Measurements from ENCODE around the gene BAX. TPM values are rescaled to one million over a fixed set of nuclear protein-coding genes. Genes with fewer than 3 reads are reported as not detected.

The BAX gene
- polyA plus RNA-seq, 1 of the 3 experiments (the other 2 are of a cell fraction), result 640 TPM

DNA sequence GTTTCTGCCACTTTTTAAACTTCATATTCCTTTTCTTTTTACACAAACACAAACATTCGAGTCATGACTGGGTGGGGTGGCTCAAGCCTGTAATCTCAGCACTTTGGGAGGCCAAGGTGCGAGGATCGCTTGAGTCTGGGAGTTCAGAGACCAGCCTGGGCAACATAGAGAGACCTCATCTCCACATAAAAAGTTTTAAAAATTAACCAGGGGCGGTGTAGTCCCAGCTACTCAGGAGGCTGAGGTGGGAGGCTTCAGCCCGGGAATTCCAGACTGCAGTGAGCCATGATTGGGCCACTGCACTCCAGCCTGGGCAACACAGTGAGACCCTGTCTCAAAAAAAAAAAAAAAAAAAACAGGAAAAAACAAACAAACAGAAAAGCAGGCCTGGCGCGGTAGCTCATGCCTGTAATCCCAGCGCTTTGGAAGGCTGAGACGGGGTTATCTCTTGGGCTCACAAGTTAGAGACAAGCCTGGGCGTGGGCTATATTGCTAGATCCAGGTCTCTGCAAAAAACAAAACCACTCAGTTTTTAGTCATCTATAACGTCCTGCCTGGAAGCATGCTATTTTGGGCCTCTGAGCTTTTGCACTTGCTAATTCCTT, 583 bp upstream of the BAX start:
- Histone ChIP-seq H3K9ac (peak overlapping the region; percentile 97; the same call in 1 of the 2 replicates), H3K27me3 (ENCODE audit: insufficient read depth) (no peaks in the 10 kb centered on the region), H3K27ac (ENCODE audit: low read depth in 2 of 2, low read length in 1 of 2) (peak overlapping the region; percentile 83), H3K79me2 (ENCODE audit: insufficient read depth) (peaks cover 41% of the 10 kb centered on the region), H3K9me3 (no peaks in the 10 kb centered on the region), H3K36me3 (replicated peaks in 1 of 2; ENCODE audit: control insufficient read depth in 1 of 2, insufficient read depth in 2 of 2, low read length in 1 of 2) (peaks cover 8 to 27% of the 10 kb centered on the region in 2 experiments), H2AFZ (ENCODE audit: low read depth) (peak overlapping the region; percentile 100), H3F3A (replicated peaks; ENCODE audit: insufficient read depth) (peaks cover 8% of the 10 kb centered on the region), H3K9me2 (no peaks in the 10 kb centered on the region), H3K4me2 (peak overlapping the region; percentile 92), H3K4me3 (ENCODE audit: low read depth in 2 of 2, low read length in 1 of 2) (peak overlapping the region; percentile 76 to 80), H4K20me1 (ENCODE audit: insufficient read depth) (no peaks in the 10 kb centered on the region), H3K4me1 (ENCODE audit: control insufficient read depth in 1 of 2, insufficient read depth in 2 of 2, low read depth in 1 of 2, low read length in 1 of 2) (peaks cover 8 to 10% of the 10 kb centered on the region in 2 experiments; a peak in 2 of 4 replicates)
- WGBS (ENCODE audit: low lambda C conversion rate), result 66% methylated on average over 11 of the region's 11 CpGs
- POLR2A ChIA-PET, result interaction anchor here (0.6 to 1.6 kb wide), 6 partner anchors 10 to 82 kb away, joined by 3 to 11 read pairs (median 4); partner anchors contain the start of genes DHDH, NUCB1 and PPP1R15A
- CTCF ChIA-PET, result interaction anchor here (0.7 to 2.6 kb wide), 6 partner anchors 16 to 308 kb away, joined by 3 to 7 read pairs (median 3); partner anchors contain the start of genes CA11 and HSD17B14
- TF ChIP-seq MXI1 (IDR thresholded peaks at IDR 0.05; ENCODE audit: low read depth, low read length) (no peak), MEF2A (IDR thresholded peaks at IDR 0.05; ENCODE audit: borderline replicate concordance, low read depth) (no peak), GABPA (IDR thresholded peaks at IDR 0.05; ENCODE audit: low read depth) (no peak), JUND (IDR thresholded peaks at IDR 0.05) (0 out of 2 replicates have a peak, but pooled peaks have one; percentile 5)
- TF ChIP-seq, protein P1, sequence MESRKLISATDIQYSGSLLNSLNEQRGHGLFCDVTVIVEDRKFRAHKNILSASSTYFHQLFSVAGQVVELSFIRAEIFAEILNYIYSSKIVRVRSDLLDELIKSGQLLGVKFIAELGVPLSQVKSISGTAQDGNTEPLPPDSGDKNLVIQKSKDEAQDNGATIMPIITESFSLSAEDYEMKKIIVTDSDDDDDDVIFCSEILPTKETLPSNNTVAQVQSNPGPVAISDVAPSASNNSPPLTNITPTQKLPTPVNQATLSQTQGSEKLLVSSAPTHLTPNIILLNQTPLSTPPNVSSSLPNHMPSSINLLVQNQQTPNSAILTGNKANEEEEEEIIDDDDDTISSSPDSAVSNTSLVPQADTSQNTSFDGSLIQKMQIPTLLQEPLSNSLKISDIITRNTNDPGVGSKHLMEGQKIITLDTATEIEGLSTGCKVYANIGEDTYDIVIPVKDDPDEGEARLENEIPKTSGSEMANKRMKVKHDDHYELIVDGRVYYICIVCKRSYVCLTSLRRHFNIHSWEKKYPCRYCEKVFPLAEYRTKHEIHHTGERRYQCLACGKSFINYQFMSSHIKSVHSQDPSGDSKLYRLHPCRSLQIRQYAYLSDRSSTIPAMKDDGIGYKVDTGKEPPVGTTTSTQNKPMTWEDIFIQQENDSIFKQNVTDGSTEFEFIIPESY (IDR thresholded peaks at IDR 0.05; ENCODE audit: borderline replicate concordance, low read depth), result no peak
- TF ChIP-seq, protein P2, sequence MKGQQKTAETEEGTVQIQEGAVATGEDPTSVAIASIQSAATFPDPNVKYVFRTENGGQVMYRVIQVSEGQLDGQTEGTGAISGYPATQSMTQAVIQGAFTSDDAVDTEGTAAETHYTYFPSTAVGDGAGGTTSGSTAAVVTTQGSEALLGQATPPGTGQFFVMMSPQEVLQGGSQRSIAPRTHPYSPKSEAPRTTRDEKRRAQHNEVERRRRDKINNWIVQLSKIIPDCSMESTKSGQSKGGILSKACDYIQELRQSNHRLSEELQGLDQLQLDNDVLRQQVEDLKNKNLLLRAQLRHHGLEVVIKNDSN (IDR thresholded peaks at IDR 0.05; ENCODE audit: borderline replicate concordance, low read depth), result no peak
- no peak for DNase-seq

DNA sequence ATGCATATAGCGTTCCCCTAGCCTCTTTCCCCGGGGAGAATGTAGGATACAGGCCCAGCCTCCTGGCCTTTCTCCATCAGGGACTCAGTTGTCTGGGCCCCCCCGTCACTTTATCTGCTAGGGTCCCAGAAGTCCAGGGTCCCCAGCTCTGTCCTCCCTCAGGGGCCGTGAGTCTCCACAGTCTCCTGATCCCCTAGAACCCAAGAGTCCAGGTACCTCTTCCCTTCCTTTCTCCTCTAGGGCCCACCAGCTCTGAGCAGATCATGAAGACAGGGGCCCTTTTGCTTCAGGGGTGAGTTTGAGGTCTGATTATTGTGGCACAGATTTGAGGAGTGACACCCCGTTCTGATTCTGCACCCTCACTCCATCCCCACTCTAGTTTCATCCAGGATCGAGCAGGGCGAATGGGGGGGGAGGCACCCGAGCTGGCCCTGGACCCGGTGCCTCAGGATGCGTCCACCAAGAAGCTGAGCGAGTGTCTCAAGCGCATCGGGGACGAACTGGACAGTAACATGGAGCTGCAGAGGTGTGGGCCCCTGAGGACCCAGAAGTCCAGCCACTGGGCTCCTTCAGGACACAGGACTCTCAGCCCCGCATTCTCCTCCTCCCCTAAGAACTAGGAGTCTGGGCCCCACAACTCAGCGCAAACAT, 758 bp downstream of the BAX start:
- Histone ChIP-seq H3K79me2 (ENCODE audit: insufficient read depth) (peaks cover 41% of the 10 kb centered on the region), H3K9me3 (no peaks in the 10 kb centered on the region), H3K4me3 (ENCODE audit: low read depth in 2 of 2, low read length in 1 of 2) (peak overlapping the region; percentile 76 to 80), H2AFZ (ENCODE audit: low read depth) (no peak overlapping the region), H3K9ac (peak overlapping the region; percentile 97), H3K27ac (ENCODE audit: low read depth in 2 of 2, low read length in 1 of 2) (peak overlapping the region; percentile 83 to 86), H3K36me3 (replicated peaks in 1 of 2; ENCODE audit: control insufficient read depth in 1 of 2, insufficient read depth in 2 of 2, low read length in 1 of 2) (peaks cover 8 to 31% of the 10 kb centered on the region in 2 experiments), H3K4me1 (ENCODE audit: control insufficient read depth in 1 of 2, insufficient read depth in 2 of 2, low read depth in 1 of 2, low read length in 1 of 2) (peaks cover 8 to 10% of the 10 kb centered on the region in 2 experiments; a peak in 2 of 4 replicates), H3F3A (replicated peaks; ENCODE audit: insufficient read depth) (peaks cover 12% of the 10 kb centered on the region), H3K4me2 (peak overlapping the region; percentile 92), H3K27me3 (ENCODE audit: insufficient read depth) (no peaks in the 10 kb centered on the region), H4K20me1 (ENCODE audit: insufficient read depth) (no peaks in the 10 kb centered on the region), H3K9me2 (no peaks in the 10 kb centered on the region)
- ChIA-PET CTCF (interaction anchor here (1.1 to 2.6 kb wide), 4 partner anchors 15 to 281 kb away, joined by 3 to 7 read pairs (median 4); no protein-coding TSS in a partner anchor), POLR2A (no interaction called here)
- TF ChIP-seq MXI1 (IDR thresholded peaks at IDR 0.05; ENCODE audit: low read depth, low read length) (no peak), NRF1 (IDR thresholded peaks at IDR 0.05; ENCODE audit: low read depth, low read length) (no peak), FOXM1 (IDR thresholded peaks at IDR 0.05; ENCODE audit: low read depth) (no peak), TAF1 (IDR thresholded peaks at IDR 0.05; ENCODE audit: borderline replicate concordance, low read depth, low read length) (no peak), JUND (IDR thresholded peaks at IDR 0.05) (no peak), ELF1 (IDR thresholded peaks at IDR 0.05) (no peak)
- 40% methylated on average over 14 of the region's 16 CpGs for WGBS (ENCODE audit: low lambda C conversion rate)
- DNase-seq, result no peak

Measured in SK-N-SH (cell line).